GM12878 (cell line): ENCODE data around the gene ZNF618. TPM values are rescaled to one million over a fixed set of nuclear protein-coding genes. Genes with fewer than 3 reads are reported as not detected.

ENCODE experiments used
- ATAC-seq: fragments of 200-7000 bp; cut with Tn5 transposase; 3 replicates; pipeline ENCODE4 v1.9.1; 2020; ENCODE audit warnings: mild to moderate bottlenecking, moderate library complexity
- BruUV-seq: library from RNA; stranded (reverse); fragments of 400-500 nt; replicated peaks from 2 replicates; lab custom pipeline; 2021; lab: Mats Ljungman, UMichigan
- CTCF ChIA-PET: fragments of 300-600 bp; sonication (Branson Sonifier 250); formaldehyde crosslinking; extraction: SDS; loops from one replicate; lab custom pipeline; 2021; ENCODE audit warnings: inconsistent platforms; lab: Yijun Ruan, JAX
- POLR2A ChIA-PET: fragments of 350-600 bp; formaldehyde crosslinking; extraction: SDS; loops from one replicate; lab custom pipeline; 2021; ENCODE audit warnings: inconsistent platforms; lab: Charles Lee
- RAD21 ChIA-PET: fragments of 300-600 bp; sonication (Branson Sonifier 250); formaldehyde crosslinking; loops from one replicate; lab custom pipeline; 2023; ENCODE audit warnings: antibody characterized with exemption; ENCODE audit not compliant: unreplicated experiment; lab: Charles Lee
- SMC1A ChIA-PET: fragments of 300-600 bp; sonication (Branson Sonifier 250); formaldehyde crosslinking; loops from one replicate; lab custom pipeline; 2023; ENCODE audit not compliant: unreplicated experiment, uncharacterized antibody; lab: Charles Lee
- DNase-seq: peaks from one replicate; pipeline ENCODE4 v3.0.0-alpha.2; 2011; ENCODE audit warnings: low read depth, low spot score
- FAIRE-seq: peaks from 3 replicates; lab custom pipeline; 2011; peaks lifted over from hg19 to GRCh38; lab: Jason Lieb, UNC
- H2AFZ ChIP-seq: 2 replicates; pipeline ENCODE4 v1.6.0; 2011; ENCODE audit warnings: low read depth, low read length, control low read depth; ENCODE audit not compliant: control insufficient read depth
- H3K27ac ChIP-seq: 2 replicates; pipeline ENCODE4 v1.5.1; 2011; ENCODE audit warnings: control low read depth; ENCODE audit not compliant: control insufficient read depth, insufficient read depth
- H3K27me3 ChIP-seq, 2 experiments: replicated peaks in 1 of 2; 2 replicates each; pipeline versions ENCODE4 v1.6.0 to v1.6.1; 2011; ENCODE audit warnings: low read length in 1 of 2; ENCODE audit not compliant: control insufficient read depth in 2 of 2, insufficient read depth in 2 of 2
- H3K36me3 ChIP-seq, 2 experiments: 2 replicates each; pipeline ENCODE4 v1.5.1; 2011; ENCODE audit warnings: low read length in 1 of 2; ENCODE audit not compliant: control insufficient read depth in 2 of 2, insufficient read depth in 2 of 2
- H3K4me1 ChIP-seq: 2 replicates; pipeline ENCODE4 v1.6.1; 2011; ENCODE audit warnings: mild to moderate bottlenecking, low read length, moderate library complexity, mixed read lengths; ENCODE audit not compliant: control insufficient read depth, insufficient read depth
- H3K4me2 ChIP-seq: 2 replicates; pipeline ENCODE4 v1.6.0; 2011; ENCODE audit warnings: control low read depth; ENCODE audit not compliant: control insufficient read depth, insufficient read depth
- H3K4me3 ChIP-seq: fragments of 200-600 bp; sonication (generic); 2 replicates; pipeline ENCODE4 v1.5.1; 2016
- H3K79me2 ChIP-seq: 2 replicates; pipeline ENCODE4 v1.6.0; 2011; ENCODE audit warnings: low read length; ENCODE audit not compliant: control insufficient read depth, insufficient read depth
- H3K9ac ChIP-seq: 2 replicates; pipeline ENCODE4 v1.8.0; 2011; ENCODE audit warnings: low read length, control low read depth, mixed read lengths; ENCODE audit not compliant: control insufficient read depth, insufficient read depth
- H3K9me3 ChIP-seq: replicated peaks from 3 replicates; pipeline ENCODE4 v1.5.1; 2011; ENCODE audit warnings: mild to moderate bottlenecking, low read length; ENCODE audit not compliant: control insufficient read depth, insufficient read depth
- H4K20me1 ChIP-seq: 2 replicates; pipeline ENCODE4 v1.6.0; 2011; ENCODE audit not compliant: control insufficient read depth, insufficient read depth
- CHD2 ChIP-seq: IDR thresholded peaks from 2 replicates; pipeline ENCODE4 v1.6.1; 2011; ENCODE audit warnings: low read depth, low read length, improper control_type of control experiment, borderline replicate concordance
- CUX1 ChIP-seq: IDR thresholded peaks from 2 replicates; pipeline ENCODE4 v1.6.1; 2012; ENCODE audit warnings: improper control_type of control experiment, low read depth, low read length; ENCODE audit not compliant: insufficient replicate concordance
- E2F4 ChIP-seq: IDR thresholded peaks from 2 replicates; pipeline ENCODE4 v1.6.1; 2012; ENCODE audit warnings: low read depth, low read length, improper control_type of control experiment
- HCFC1 ChIP-seq: fragments of 150-350 bp; IDR thresholded peaks from 2 replicates; pipeline ENCODE4 v1.6.1; 2014; ENCODE audit warnings: low read length
- RUNX3 ChIP-seq: IDR thresholded peaks from 2 replicates; pipeline ENCODE4 v1.6.1; 2012; ENCODE audit warnings: low read length, inconsistent platforms
- SKIL ChIP-seq: fragments of 450-650 bp; IDR thresholded peaks from 2 replicates; pipeline ENCODE4 v1.6.1; 2017; ENCODE audit warnings: mild to moderate bottlenecking, low read depth, inconsistent platforms; ENCODE audit not compliant: poor library complexity, severe bottlenecking
- SREBF2 ChIP-seq: IDR thresholded peaks from 2 replicates; pipeline ENCODE4 v1.6.1; 2012; ENCODE audit warnings: mild to moderate bottlenecking, low read length
- TCF12 ChIP-seq: IDR thresholded peaks from 2 replicates; pipeline ENCODE4 v1.6.1; 2011; ENCODE audit warnings: low read depth, mild to moderate bottlenecking, low read length
- USF2 ChIP-seq: IDR thresholded peaks from 2 replicates; pipeline ENCODE4 v1.6.1; 2011; ENCODE audit warnings: low read depth, low read length, improper control_type of control experiment, borderline replicate concordance
- ZZZ3 ChIP-seq: IDR thresholded peaks from 2 replicates; pipeline ENCODE4 v1.6.1; 2011; ENCODE audit warnings: low read depth; ENCODE audit not compliant: control insufficient read depth, insufficient read length
- WGBS: methylation state at CpG from one replicate; pipeline ENCODE4 v1.1.6; 2016; ENCODE audit warnings: low lambda C conversion rate; ENCODE audit not compliant: insufficient replicate concordance, insufficient coverage; ENCODE audit errors: missing lambda C conversion rate; 5-methylcytosine and 5-hydroxymethylcytosine counted together
- in situ Hi-C: fragments of 300-500 bp; cut with MboI; formaldehyde crosslinking; loops from 9 replicates; pipeline ENCODE4 v1.14.3; 2018; ENCODE audit warnings: mixed read lengths
- intact Hi-C: fragments of 100-400 bp; cut with micrococcal nuclease; formaldehyde crosslinking; loops from one replicate; pipeline ENCODE4 v1.14.2; 2022; ENCODE audit not compliant: unreplicated experiment
- polyA plus RNA-seq, 11 experiments: library from polyadenylated mRNA; depleted of rRNA in 4 of 11; unstranded in 6 of 11; stranded (reverse) in 5 of 11; fragments of >200 nt; fragmentation: Nextera tagmentation in 4 of 11; fragmentation: Illumina TruSeq in 1 of 11; extraction: Ambion mirVana in 4 of 11; extraction: Trizol in 1 of 11; gene quantifications; 1 replicate in 1 of 11; 2 replicates in 10 of 11; pipeline versions ENCODE4 v1.2.1 to v1.2.3, GENCODE V29; 2011 to 2016; ENCODE audit warnings: inconsistent platforms in 2 of 11, missing spikeins in 2 of 11, low read depth in 1 of 11
- total RNA-seq, 4 experiments: library from RNA; depleted of rRNA in 3 of 4; stranded (reverse); fragments of >200 nt in 3 of 4; fragmentation: Illumina TruSeq in 1 of 4; extraction: Trizol in 1 of 4; gene quantifications; 2 replicates each; pipeline versions ENCODE4 v1.2.1 to v1.2.3, GENCODE V29; 2013 to 2021
- TF ChIP-seq, protein P1 (sequence below): IDR thresholded peaks from 2 replicates; pipeline ENCODE4 v1.6.1; 2011; ENCODE audit warnings: mild to moderate bottlenecking, low read depth, low read length, moderate library complexity; ENCODE audit not compliant: insufficient replicate concordance

The ZNF618 gene
- total and polyA plus RNA-seq, 10 of the 15 experiments (the other 5 are each of a cell fraction or from before 2014, with no cell fraction given): 0.01 to 0.24 (median 0.06) TPM; not detected in 2

GRCh38 chr9:113964495-113965170 is 88.5 kb downstream of the ZNF618 start (continued):
- no peak for TF ChIP-seq USF2

- Histone ChIP-seq H3K9me3 (no peaks in the 10 kb centered on the region), H4K20me1 (no peaks in the 10 kb centered on the region), H3K9ac (no peak overlapping the region), H3K4me3 (no peak overlapping the region), H3K4me1 (no peaks in the 10 kb centered on the region), H3K4me2 (no peak overlapping the region), H2AFZ (no peak overlapping the region), H3K27me3 (peaks cover 0 to 2% of the 10 kb centered on the region in 2 experiments; a peak in 2 of 4 replicates), H3K36me3 (no peaks in the 10 kb centered on the region), H3K27ac (no peak overlapping the region), H3K79me2 (no peaks in the 10 kb centered on the region)
- intact Hi-C loops (no loop called here), in situ Hi-C loops (no loop called here)
- 42% methylated on average over 5 of the region's 5 CpGs for WGBS
- DNase-seq (no peak), ATAC-seq (no peak), FAIRE-seq (no peak)
- SMC1A ChIA-PET: interaction anchor here (1.1 kb wide), 1 partner anchor 37 kb away, joined by 3 read pairs; no protein-coding TSS in a partner anchor
- RAD21 ChIA-PET: no interaction called here
- POLR2A ChIA-PET: no interaction called here
- no TSS peak for BruUV-seq
- CTCF ChIA-PET: no interaction called here
- TF ChIP-seq CUX1 (no peak), RUNX3 (no peak), SREBF2 (no peak), E2F4 (no peak), CHD2 (no peak), ZZZ3 (no peak), SKIL (no peak), TCF12 (no peak), HCFC1 (no peak)
- TF ChIP-seq, protein P1, sequence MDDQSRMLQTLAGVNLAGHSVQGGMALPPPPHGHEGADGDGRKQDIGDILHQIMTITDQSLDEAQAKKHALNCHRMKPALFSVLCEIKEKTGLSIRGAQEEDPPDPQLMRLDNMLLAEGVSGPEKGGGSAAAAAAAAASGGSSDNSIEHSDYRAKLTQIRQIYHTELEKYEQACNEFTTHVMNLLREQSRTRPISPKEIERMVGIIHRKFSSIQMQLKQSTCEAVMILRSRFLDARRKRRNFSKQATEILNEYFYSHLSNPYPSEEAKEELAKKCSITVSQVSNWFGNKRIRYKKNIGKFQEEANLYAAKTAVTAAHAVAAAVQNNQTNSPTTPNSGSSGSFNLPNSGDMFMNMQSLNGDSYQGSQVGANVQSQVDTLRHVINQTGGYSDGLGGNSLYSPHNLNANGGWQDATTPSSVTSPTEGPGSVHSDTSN: no peak
Measured at GRCh38 chr9:113966394-113966793, 90.3 kb downstream of the ZNF618 start.
